GM04503 (cell line): ENCODE measurements around the gene ANXA6.

Source experiments
- DNase-seq: peaks from one replicate; pipeline ENCODE4 v3.0.0-alpha.2; 2012; ENCODE audit warnings: low read depth

Gene ANXA6

DNA sequence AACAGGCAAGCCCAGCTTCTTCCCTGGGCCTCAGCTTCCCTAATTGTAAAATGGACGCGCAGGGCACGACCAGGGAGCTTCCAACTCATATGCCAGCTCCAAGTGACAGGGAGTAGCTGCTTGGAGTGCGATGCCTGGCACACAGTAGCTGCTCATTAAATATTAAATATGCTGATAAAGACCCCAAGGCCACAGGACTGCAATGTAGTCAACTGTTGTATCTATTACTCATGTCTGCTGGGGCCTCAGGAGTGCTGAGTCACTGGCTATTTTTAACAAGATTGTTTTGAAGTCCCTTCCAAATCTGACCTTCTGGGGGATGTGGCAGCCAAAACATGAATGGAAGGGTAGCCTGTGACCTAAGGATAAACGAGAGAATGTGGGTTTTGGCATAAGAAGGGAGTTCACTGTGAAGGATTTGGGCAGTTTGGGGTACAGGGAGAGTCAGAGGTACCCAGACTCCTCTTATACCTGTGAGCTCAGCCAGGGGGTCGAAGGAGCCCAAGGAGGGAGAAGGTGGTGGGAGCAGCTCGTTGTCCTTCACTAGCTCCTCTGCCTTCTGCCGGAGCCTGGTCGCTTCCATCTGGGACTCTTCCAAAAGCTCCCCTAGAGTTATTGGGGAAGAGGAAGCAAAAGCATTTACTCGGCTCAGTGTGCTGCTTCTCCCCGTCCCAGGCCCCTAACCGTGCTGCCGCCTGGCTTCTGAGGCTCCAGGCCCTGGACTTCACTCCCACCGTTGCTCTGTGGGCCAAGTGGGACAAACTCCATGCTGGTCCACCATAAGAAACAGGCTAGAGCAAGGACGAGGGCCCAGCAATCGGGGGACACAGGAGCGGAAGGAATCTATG is 94.2 kb downstream of the ANXA6 start:
- no peak for DNase-seq

DNA sequence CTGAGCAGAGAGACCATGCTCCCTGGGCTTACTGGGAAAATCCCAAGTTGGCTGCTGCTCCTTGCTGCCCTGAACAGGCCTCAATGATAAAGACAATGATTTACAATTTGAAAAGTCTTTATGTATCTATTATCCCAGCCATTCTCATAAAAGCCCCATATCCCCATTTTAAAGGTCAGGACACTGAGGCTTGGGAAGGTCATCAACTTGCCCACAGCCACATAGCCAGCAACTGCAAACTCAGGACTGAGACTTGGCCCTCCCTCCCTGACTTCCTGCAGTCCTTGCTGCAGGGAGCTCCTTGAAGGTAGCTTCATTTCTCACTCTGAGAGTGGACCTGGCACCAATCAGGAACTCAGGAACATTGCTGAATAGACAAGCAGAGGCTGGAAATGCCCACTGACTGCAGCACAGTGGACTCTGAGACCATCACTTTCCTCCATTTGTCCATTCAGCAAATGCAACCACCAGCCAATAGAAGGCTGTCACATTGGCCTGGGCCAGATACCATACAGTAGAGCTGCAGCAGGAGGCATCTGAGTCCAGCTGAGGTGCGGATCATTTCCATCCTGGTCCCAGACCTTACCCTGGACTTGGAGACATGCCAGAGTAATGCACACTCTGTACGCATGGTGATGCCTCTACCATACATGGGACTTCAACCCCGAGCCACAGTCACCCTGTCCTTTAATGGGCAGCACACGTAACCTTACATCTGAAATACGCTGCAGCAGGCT is 95.0 kb downstream of the ANXA6 start:
- DNase-seq = no peak

DNA sequence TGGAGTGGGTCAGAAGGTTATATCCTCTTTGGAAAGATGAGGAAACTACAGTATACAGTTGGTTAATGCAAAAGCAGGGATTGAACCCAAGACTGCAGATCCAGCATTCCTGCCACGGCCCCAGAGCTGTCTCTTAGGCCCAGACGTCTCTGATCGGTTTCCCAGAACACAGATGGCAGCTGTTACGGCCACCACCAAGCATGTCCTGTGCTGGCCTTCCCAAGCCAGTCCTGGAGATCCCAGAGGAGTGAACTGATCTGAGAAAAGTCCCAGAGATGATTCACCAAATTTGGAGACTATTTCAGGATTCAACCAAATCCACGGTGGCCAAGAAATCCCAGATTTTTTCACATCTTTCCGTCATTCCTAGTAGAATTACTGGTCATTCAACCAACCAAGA is 96.8 kb downstream of the ANXA6 start:
- no peak for DNase-seq

DNA sequence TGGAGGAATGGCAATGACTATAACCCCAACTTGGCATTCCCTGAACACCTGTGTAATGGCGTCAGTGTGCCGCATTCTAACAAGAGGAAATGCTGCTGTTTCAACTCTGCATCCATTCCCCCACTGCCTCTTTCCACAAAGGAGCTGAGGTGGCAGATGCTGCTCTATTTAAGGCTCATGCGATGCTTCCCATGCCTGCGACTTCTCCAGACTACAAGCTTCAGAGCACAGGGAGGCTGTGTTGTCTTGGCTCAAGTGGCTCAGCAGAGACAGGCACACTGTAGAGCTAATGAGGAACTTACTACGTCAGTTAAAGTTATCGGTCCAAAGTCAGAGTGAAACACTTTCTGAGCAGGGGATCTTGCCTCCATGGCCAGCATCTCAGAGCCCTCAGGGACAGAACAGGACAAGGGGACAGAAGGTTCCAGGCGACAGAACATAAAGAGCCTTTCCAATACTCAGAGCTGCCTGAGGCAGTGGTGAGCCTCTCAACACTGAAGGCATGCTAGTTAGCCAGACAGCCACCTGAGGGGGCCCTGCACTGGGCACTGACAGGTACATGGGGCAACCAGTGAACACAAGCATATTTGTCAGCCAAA is 98.6 kb downstream of the ANXA6 start:
- DNase-seq = no peak

DNA sequence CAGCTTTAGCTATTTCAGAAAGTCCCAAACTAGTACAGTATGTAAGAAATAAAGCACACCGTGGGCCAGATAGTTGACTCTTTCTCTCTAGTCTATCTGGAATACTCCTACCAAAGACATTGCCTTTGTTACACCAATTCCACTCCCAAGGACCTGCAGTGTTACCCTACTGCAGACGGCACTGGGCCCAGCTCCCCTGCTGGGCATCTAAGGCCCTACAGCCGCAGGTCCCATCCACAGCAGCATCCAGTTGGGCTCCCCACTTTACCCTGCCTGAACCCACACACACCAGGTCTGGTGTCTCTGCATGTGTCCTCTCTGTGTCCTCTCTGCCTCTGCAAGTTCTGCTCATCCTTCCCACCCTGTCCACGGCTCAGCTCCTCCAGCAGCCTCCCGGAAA is 99.3 kb downstream of the ANXA6 start:
- DNase-seq = no peak

DNA sequence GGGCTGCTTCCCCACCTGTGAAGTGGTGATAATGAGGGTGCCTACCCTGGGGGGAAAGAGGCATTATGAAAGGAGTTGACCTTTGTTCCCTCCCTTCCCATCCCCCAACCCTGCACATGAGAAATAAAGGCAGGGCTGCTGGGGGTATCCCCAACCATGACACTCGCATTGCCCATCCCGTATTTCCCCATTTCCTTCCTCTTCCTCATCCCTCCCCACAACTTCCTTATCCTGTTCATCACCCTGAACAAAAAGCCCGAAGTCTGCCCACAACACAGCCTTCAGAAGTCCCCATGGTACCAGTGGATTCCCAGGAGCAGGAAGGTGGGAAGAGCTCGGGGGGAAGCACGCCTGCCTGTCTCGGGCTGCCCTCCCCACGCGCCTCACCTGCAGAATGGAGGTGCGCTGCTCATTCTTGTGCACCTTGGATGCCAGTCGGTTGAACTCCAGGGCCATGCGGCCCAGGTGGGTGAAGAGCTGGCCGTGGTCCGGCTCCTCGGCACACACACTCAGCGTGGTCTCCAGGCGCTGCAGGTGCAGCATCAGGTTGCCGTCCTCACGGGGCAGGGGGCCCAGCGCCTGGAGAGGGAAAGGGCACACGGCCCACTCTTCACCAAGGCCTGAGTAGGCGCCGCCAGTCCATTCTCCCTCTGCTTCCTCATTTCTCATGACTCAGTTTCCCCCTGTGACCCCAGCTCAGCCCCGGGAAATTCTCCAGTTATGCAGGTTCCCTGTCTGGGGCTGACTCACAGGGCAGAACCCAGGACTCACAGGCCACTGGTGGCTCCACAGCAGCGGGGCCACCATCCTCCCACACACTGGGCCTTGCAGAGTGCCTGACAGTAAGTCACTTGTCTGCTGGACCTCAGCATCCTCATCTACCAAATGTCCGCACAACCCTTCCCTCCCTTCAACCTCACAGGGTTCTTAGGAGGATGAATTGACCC is 100.9 kb downstream of the ANXA6 start:
- DNase-seq = no peak

DNA sequence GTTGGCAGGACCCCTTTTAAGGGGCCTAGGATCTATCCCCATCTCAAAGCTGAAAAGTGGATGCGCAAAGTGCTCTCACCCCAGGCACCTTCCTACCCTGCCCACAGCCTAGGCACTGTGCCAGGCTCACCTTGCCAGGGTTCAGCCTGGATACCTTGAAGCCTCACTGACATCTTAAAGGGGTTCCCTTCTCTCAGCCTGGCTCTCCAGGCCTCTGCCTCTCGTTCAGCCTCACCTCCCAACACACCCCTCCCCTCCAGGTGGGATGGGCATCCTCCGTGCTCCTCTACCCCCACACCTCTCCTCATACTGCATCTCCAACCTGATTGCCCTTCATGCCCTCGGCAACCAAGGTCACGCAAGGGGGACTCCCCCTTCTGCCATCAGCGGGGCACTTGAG is 102.2 kb downstream of the ANXA6 start:
- DNase-seq = no peak

DNA sequence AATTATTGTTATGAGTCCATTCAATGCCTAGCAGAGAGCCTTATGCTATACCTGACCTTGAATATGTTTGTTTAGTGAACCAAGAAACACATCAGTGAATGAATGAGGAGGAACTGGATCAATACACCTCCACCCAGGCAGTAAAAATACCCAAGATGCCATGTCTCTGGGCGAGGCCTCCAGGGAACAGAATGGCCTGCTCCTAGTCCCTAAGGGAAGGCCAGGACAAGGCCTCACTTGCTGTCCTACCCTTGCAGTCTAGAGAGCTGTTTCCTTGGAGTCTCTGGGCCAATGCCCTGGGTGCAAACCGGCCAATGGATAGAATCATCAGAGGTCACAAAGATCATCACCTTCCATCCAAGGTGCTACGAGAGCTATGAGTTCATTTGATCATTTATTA is 102.9 kb downstream of the ANXA6 start:
- no peak for DNase-seq

DNA sequence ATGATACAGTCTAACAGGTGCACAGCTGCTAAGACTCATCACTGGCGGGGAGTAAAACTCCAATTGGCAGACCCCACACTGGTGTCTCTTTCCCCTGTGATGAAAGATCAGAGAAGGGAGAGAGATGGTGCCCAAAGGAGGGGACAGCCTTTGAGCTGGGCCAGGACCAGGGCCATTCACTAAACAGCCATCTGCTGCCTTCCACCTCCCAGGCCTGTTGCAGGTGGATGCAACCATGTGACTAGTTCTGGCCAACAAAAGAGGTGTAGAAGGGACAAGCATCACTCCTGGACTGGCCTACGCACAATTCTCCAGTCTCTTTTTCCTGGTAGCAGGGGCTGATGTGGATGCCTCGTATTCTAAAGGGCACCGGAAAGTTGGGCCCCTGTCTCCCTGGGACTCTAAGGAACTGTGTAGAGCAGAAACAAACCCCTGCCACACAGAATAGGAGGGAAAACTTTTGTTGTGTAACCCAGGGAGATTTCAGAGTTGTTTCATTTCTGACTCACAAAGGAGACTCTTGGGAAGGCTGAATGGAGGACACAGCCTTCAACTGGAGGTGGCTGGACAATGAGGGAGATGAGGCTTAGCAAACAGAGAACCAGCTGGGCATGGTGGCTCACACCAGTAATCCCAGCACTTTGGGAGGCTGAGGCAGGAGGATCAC is 103.7 kb downstream of the ANXA6 start:
- no peak for DNase-seq

DNA sequence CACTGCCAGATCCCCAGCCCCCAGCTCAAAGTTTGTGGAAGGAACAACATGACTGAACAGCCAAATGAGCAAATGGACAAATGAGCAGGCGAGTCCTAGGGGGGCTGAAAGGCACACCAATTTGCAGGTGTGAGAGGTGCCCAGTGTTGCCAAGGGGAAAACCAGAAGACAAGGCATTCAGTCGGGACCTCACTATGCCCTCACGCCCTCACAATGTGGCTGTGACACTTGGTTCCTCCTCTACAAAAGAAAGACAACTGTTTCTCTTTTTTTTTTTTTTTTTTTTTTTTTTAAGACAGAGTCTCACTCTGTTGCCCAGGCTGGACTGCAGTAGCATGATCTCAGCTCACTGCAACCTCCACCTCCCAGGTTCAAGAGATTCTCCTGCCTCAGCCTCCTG is 104.7 kb downstream of the ANXA6 start:
- DNase-seq = no peak

DNA sequence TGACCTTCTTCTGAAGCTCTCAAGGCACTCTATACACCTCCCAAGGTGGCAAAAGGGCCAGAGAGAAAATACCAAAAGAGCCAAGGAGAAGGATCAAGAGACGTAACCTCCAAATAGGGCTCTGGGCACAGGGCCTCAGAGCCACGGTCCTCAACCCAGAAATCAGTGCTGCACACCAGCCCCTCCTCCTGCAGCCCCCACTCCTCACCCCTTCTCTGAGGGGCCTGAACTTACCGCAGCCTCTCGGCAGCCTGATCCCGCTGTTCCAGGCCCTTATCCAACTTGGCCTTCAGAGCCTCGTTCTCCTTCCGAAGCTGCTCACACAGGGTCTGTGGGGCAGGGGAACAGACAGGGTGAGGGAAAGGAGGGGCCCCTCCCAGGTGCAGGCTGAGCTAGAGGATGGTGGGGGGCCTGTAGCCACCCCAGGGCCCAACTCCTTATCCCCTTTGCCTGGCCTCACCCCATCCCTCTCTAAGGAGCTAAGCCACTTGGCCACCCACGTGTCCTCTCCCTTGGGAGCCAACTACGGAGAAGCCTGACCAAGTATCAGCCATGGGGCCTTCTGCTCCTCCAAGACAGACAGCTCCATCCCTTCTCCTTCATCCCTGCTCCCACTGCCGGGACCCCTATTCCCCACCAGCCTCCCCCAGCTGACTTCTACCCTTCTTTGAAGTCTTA is 105.5 kb downstream of the ANXA6 start:
- no peak for DNase-seq

DNA sequence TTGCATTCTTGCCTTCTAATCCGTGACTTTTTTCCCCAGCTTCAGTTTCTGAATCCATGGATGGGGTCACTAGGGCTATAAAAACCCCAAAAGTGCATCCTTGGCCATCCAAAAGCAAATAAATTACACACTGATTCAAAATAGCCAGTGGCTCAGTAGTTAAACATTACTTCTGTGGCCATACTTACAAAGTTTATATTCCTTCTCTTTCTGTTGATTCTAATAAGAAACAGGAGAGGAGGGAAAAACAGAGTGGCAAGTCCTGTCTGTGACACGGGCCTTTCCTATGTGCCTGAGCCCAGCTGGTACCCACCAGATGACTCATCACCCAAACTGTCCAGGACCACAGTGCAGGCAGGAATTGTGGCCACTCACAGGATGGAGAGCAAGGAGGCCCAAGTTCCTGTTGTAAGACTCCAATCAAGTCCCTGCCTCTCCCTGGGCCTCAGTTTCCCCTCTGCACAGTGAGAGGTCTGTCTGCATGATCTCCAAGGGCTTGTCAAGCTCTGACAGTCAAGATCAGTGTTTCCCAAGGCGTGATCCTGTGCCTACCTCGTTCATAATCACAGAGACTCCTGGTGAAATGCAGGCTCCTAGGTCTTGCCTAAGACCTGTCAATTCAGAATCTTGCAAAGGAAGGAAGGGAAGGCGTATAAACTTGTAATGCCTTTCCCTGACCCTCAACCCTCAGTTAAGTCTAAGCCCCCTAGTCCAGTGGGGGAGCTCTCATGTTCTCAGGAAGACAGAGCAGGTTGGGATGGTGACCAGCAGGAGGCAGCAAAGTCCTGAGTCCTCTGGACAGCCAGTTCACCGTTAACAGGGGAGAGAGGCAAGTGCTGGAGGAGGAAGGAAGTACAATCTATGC is 106.3 kb downstream of the ANXA6 start:
- DNase-seq = no peak
